RCC 7860 (cell line): ENCODE results near the gene SAP30BP.

Experiments used
- DNase-seq: peaks from one replicate; pipeline ENCODE4 v3.0.0-alpha.2; 2015; ENCODE audit warnings: low spot score
- FAIRE-seq: peaks from 2 replicates; lab custom pipeline; 2012; peaks lifted over from hg19 to GRCh38; lab: Jason Lieb, UNC

The SAP30BP gene

DNA sequence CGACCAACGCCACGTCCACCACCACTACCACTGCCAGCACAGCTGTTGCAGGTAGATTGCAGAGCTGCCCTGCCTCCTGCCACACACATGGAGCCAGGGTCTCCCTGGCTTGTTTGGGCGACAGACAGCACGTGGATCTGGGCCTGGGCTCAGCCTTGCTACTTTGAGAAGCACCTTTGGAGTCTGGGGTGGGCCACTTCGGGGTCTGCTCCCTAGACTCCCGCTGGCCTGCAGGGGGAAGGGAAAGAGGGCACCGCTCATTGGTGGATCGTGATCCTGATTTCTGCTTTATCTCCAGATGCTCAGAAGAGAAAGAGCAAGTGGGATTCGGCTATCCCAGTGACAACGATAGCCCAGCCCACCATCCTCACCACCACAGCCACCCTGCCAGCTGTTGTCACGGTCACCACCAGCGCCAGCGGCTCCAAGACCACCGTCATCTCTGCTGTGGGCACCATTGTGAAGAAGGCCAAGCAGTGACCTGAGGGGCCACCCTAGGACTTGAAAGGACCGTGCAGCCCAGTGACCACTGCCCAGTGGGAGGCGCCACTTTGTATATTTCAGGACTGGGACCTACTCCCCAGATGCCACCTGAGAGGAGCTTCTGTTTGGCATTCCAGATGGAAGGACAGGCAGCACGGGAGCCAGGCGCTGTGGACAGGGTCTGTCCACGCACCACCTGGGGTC, 39.0 kb downstream of the SAP30BP start:
- FAIRE-seq (no peak), DNase-seq (no peak)

DNA sequence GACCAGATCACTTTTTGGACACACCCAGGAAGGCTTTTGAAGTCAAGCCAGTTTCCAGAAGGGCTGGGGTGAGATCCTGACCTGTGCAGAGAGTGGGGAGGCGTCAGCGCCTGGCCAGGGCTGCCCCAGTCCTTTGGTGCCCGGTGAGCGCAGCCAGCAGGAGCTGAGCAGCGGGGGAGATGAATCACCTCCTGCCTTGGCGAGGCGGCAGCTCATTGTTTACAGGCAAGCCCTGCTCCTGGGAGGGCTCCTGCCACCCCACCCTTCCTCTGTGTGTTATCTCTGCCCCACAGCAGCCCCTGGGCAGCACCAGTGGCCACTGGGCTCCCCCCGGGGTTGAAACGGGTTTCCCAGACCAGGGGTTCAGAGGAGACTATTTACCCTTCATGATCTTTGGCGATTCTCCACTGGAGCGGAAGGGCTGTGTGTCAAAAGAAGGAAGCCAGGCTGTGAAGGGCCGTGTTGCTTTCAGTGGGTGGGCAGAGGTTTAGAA, 40.0 kb downstream of the SAP30BP start:
- FAIRE-seq (no peak), DNase-seq (no peak)

DNA sequence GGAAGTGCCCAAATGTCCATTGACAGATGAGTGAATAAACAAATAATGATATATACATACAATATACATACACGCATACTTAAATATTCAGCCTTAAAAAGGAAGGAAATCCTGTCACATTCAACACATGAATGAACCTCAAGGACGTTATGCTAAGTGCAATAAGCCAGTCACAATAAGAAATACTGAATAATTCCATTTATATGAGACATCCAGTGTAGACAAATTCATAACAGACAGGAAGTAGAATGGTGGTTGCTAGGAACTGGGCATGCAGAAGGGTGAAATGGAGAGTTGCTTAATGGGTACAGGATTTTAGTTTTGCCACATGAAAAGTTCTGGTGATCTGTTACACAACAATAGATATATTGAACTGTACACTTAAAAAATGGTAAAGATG, 45.3 kb downstream of the SAP30BP start:
- no peak for DNase-seq
- FAIRE-seq: no peak

DNA sequence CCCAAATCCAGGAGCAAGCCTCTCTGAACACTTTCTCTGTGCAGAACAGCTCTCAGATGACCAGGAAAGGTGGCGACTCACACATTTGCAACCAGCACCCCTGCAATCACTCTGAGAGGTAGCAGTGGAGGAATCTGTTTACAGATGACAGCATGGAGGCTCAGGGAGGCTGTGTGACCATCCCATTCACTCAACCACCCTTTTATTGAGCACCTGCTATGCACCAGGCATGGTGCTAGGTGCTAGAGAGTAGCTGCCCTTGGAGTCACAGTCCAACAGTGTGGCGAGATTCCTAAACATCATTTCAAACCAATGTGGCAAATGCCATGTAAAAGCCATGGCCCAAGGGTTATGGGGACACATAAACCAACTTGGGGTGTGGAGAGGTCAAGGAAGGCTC, 52.6 kb downstream of the SAP30BP start:
- DNase-seq (no peak), FAIRE-seq (no peak)

DNA sequence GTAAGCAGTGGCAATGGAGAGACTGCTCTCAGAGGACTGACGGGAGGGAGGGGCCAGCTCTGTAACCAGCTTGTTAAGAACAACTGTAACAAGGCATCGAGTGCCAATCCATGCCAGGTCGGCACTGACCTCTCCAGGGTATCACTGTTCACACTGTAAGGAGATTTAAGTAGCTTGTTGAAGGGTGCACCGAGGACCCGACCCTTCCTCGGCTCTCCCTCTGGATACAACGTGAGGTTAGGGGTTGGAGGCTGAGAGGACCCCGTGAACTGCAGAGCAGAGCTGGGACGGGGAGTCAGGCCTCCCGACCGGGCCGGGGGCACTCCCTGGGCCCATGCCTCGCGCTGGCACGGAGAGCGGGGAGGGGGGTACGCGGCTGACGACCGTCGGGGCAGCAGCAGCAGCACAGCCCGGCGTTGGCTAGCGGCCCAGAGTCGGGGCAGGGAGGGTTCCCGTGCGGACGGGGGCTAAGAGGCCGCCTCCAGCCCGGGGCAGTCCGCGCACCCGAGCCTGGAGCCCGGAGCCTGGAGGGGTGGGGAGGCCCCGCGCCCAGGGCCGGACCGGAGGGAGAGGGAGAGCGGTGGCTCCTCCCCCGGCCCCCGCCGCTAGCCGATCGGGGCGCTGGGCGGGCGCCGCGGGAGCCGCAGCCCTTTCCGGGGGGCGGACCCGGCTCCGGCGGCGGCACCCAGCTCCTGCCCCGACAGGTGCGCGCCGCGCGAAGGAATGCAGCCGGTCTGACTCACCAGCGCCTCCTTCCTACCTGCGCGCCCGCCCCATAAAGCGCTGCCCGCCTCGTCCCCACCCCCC, 53.7 kb downstream of the SAP30BP start, which contains the start of gene ITGB4:
TSS of gene ITGB4 (plus strand) at position 804 of the 807 bp plus-strand sequence. CDS start 3,245 bp downstream, outside the sequence.
- no peak for FAIRE-seq

DNA sequence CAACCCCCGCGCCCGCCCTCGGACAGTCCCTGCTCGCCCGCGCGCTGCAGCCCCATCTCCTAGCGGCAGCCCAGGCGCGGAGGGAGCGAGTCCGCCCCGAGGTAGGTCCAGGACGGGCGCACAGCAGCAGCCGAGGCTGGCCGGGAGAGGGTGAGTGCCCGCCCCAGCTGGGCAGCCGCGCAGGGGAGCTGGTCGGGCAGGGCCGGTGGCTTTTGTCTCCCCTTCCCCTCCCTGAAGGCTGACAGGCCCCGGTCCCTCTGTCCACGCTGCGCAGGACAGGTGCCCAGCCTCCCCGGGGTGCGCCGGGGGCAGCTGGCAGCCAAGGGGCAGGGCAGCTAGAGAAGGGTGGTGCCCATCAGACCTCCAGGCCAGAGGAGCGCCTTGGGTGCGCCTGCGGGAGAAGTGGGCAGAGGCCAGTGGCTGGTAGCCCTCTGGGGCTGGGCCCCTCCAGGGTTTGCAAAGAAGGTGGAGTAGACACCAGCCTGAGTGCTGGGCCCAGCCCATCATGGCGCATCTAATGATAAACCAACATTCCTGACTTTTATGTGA, 54.4 kb downstream of the SAP30BP start:
- FAIRE-seq (no peak), DNase-seq (no peak)

More for the DNA sequence above, 53.7 kb downstream of the SAP30BP start, which contains the start of gene ITGB4:
- no peak for DNase-seq

DNA sequence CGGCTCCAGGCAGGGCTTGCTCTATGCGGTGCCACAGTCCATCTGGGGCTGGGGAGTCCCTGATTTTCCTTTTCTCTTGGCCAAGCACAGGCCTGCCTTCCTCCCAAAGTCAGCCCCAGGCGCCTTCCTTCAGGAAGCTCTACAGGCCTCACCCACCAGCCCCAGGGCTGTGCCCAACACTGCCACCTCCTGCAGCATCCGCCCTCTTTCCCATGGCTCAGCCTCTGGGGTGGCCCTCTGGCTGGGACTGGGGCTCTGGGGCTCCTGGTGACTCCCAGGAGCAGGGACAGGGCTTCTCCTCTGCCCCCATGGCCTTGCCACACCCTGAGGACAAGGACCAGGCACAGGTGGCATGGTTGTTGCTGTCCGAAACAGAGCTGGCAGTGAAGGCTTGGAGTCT, 54.9 kb downstream of the SAP30BP start:
- FAIRE-seq: no peak
- no peak for DNase-seq

DNA sequence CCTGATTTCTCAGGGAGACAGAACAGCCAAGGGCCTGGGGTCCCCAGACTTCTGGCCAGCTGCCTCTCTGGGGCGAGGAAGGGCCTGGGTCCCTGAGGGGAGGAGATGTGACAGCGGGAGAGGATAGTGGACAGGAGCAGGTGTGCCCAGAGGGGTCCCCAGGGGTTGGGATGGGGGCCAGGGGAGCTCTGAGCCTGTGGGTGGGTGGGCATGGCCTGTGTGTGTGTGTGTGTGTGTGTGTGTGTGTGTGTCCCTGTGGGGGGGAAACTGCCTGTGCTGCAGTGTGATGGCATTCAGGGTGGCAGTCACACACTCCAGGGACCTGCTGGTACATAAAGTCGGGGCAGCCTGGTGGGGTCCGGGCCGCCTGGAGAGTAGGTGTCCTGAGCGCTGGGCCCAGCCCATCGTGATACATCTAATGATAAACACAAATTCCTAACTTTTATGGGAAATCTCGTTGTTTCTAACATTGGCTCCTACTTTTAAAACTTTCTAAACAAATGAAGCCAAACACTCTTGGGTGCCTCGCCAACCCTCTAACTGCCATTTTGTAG, 55.5 kb downstream of the SAP30BP start:
- FAIRE-seq: no peak
- no peak for DNase-seq

DNA sequence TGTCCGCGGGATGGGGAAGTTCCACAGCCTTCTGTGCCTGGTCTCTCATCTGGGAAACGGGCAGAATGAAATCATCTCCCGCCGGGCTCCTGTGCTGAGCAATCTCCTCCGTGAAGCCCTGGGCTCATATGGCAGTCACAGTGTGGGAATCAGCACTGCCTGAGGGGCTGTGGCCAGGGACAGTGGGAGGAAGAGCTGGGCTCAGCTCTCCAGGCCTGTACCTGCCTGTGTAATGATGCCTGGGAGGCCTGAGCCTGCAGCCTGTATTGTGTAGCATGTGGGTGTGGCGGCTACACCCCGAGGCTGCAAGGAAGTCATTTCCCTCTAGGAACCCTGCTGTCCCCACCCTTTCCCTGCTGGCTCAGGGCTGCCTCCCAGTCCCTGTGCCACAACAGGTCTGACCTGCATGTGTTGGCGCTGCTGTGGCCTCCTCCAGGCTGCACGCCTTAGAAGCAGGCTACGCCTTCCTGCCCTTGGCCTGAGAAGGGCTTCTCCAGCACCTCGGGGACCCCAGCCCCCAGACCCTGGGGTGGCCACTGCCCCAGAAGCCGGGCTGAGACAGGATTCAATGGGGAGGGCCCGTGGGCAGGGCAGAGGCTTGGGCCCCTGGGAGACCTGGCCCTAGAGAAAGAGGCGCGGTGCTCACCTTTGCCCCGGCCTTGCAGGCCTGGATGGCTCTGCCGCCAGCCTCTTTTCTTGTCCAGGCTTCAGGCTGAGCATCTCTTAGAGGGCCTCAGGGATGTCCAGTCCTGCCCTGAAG, 56.2 kb downstream of the SAP30BP start:
- FAIRE-seq (no peak), DNase-seq (no peak)

DNA sequence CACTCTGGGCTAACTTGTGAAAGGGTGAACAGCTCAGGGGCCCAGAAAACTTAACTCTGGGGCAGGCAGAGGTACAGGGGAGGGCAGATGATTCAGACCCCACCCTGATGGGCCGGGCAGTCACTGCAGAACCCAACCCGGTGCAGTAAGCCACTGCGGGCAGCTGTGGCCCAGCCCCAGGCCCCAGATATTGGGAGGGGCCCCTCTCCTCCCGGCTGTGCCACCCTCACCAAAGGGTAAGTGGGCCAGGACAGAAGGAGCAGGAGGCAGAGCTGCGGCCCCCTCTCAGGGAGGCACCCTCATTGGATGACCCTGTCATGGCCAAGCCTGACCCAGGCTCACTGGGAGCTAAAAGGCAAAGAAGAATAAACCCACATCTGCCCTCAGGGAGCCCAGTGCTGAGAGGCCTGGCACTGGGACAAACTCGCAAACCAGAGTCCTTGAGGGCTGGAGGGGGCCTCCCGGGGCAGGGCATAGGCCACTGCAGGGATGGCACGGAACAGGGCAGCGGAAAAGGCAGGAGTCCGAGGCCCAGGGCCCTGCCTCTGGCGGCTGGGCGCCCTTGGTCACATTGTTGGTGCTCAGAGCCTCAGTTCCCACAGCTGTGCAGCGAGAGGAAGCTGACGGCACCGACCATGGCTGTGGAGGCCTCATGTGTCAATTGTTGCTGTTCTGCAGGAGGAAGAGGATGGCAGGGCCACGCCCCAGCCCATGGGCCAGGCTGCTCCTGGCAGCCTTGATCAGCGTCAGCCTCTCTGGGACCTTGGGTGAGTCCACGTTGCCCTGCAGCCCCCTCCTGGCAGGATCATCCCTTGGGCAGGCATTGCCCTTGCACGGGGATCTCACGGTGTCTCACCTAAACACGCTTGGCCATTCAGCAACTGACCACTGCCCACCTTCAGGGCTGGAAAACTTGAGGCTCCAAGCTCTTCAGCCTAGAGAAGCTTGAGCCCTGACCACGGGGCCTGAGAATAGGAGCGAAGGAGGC, 57.2 kb downstream of the SAP30BP start:
- FAIRE-seq: no peak
- no peak for DNase-seq

DNA sequence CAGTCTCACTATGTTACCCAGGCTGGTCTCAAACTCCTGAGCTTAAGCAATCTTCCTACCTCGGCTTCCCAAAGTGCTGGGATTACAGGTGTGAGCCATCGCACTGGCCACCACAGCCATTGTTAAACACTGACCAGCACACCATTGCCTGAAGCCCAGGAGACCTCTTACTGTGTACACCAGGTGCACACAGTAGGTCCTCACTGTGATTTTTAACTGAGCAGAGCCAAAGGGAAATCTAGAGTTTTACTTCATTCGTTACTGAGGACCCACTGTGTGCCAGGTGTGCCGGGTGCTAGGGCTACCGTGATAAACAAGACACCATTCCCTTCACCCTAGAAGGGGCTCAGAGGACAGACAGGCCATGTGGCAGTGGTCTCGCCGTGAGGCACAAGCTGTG, 58.4 kb downstream of the SAP30BP start:
- FAIRE-seq: no peak

DNA sequence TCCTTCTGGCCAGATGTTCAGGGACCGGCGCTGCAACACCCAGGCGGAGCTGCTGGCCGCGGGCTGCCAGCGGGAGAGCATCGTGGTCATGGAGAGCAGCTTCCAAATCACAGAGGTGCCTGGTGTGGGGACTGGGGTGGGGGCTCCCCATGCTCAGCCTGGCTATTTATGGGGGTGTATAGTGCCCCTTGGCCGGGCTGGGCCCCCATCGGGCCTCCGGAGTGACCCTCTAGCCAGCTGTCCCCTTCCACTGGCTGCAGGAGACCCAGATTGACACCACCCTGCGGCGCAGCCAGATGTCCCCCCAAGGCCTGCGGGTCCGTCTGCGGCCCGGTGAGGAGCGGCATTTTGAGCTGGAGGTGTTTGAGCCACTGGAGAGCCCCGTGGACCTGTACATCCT, 60.3 kb downstream of the SAP30BP start:
- FAIRE-seq (no peak), DNase-seq (no peak)

More for the DNA sequence above, 58.4 kb downstream of the SAP30BP start:
- no peak for DNase-seq

DNA sequence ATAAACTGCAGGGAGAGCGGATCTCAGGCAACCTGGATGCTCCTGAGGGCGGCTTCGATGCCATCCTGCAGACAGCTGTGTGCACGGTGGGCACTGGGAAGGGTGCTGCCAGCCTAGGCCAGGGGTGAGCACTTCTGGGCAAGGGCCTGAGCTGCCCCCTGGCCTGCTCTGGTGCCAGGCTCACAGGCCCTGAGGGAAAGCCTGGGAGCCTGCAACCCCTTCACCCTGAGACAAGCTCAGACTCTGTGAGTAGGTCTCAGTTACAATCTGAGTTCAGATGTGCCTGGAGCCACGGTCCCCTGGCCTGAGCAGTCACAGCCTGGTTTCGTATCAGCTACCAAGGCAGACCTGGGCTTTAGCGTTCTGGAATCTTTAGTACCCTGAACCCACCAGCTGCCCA, 62.2 kb downstream of the SAP30BP start:
- DNase-seq (no peak), FAIRE-seq (no peak)

DNA sequence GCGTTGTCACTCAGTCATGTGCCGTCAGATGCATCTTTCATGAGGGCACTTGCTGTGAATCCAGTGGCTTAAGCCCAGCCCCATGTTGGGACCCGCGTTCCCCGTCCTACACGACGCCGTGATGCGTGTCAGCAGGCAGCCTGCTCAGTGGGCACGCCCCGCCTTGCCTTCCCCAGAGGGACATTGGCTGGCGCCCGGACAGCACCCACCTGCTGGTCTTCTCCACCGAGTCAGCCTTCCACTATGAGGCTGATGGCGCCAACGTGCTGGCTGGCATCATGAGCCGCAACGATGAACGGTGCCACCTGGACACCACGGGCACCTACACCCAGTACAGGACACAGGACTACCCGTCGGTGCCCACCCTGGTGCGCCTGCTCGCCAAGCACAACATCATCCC, 62.9 kb downstream of the SAP30BP start:
- DNase-seq (no peak), FAIRE-seq (no peak)

DNA sequence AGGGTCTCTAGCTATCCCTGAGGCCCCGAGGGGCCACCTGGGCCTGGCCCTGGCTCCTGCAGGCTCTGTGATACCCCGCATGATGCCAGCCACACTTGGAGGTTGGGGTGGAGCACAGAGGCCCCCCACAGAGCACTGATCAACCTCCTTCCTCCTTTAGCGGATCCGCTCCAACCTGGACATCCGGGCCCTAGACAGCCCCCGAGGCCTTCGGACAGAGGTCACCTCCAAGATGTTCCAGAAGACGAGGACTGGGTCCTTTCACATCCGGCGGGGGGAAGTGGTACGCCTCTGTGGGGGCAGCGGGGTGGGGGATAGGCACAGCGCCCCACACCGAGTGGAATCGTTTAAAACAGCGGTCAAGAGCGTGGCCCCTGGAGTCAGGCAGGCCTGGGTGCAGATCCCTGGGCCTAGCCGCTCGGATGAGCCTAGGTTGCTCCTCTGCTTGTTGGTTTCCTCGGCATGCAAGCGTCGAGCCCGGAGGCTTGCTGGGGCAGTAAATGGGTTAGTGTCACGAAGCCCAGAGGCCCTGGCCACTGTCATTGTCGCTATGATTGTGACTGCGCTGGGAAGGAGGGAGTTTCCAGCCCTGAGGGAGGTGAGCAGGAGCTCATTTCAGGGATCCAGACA, 64.1 kb downstream of the SAP30BP start:
- DNase-seq (no peak), FAIRE-seq (no peak)

DNA sequence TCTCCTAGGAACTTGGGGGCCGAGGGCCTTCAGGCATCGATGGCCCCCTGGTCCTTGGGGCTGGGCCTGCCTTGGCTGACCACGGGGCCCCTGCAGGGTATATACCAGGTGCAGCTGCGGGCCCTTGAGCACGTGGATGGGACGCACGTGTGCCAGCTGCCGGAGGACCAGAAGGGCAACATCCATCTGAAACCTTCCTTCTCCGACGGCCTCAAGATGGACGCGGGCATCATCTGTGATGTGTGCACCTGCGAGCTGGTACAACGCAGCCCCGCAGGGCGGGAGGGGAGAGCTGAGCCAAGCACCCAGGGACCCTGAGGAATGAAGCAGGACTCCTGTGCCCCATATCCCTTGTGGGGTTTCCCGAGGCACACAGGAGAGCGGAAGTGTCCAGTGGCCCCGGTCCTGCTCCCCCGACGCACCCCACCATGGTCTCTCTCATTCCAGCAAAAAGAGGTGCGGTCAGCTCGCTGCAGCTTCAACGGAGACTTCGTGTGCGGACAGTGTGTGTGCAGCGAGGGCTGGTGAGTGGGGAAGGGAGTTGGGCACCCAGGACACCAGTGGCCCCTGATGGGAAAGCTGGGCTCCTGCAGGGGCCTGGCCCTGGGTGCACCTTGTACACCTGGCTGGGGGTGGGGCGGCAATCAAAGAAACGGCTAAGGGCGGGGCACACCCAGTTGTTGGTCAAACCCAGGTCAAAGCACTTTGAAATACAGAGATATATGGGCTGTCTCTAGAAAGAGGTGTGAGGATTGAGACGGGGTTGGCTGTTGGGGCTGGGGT, 64.8 kb downstream of the SAP30BP start:
- FAIRE-seq (no peak), DNase-seq (no peak)

DNA sequence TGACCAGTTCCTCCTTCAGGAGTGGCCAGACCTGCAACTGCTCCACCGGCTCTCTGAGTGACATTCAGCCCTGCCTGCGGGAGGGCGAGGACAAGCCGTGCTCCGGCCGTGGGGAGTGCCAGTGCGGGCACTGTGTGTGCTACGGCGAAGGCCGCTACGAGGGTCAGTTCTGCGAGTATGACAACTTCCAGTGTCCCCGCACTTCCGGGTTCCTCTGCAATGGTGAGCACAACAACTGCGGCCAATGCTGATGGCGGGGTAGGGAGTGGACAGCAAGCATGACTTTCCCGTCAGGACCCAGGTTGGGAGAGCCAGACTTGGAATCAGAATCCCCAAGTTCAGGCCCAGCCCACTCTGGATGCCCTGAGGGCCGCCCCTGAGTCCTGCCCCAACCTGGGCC, 66.3 kb downstream of the SAP30BP start:
- DNase-seq (no peak), FAIRE-seq (no peak)

DNA sequence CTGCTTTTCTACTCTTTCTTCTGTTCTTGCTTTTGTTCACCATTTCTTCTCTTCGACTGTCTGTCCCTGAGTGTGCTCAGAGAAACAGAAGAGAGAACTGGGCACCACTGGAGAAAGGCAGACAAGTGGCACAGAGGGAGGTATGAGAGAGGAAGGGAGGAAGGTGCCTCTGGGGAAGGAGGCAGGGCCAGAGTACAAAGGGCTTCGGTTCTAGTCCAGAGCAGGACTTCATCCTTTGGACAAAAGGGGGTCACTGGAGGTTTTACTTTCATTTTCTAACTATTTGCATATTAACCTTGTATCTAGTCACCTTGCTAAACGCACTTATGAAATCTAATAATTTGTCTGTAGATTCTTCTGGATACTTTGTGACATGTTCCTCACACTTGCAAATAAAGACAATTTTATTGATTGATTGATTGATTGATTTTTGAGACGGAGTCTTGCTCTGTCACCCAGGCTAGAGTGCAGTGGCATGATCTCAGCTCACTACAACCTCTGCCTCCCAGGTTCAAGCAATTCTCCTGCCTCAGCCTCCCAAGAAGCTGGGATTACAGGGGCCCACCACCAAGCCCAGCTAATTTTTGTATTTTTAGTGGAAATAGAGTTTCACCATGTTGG, 67.6 kb downstream of the SAP30BP start:
- DNase-seq: no peak
- FAIRE-seq: no peak
